ENCODE measurements around the gene KCNQ1. TPM values are rescaled to one million over a fixed set of nuclear protein-coding genes. Genes with fewer than 3 reads are reported as not detected.

KCNQ1 gene
- total RNA-seq, 1 experiment from 2014 or later: not detected

GRCh38 chr11:2867722-2868505 lies 423.1 kb downstream of the KCNQ1 start:
- no peak for DNase-seq
- H3K9me3 ChIP-seq (ENCODE audit: insufficient read depth, low read depth): no peaks in the 10 kb centered on the region
- intact Hi-C loops (cut with micrococcal nuclease; ENCODE audit: unreplicated experiment): no loop called here
- no peaks in the 10 kb centered on the region for H4K20me1 ChIP-seq (ENCODE audit: insufficient read depth)
- no peaks in the 10 kb centered on the region for H3F3A ChIP-seq (ENCODE audit: insufficient read depth, low read depth)
- no peak overlapping the region for H3K27ac ChIP-seq
- ChIA-PET POLR2A (ENCODE audit: unreplicated experiment) (no interaction called here), CTCF (no interaction called here)
- H3K9me2 ChIP-seq (ENCODE audit: insufficient read depth): no peaks in the 10 kb centered on the region
- H2AFZ ChIP-seq: no peak overlapping the region
- no TSS peak for BruUV-seq (replicated peaks)
- TF ChIP-seq CTCF (conservative IDR thresholded peaks at IDR 0.05): no peak
- no peak for TF ChIP-seq EZH2 (IDR thresholded peaks at IDR 0.05; ENCODE audit: low read depth)
- no peak overlapping the region for H3K4me3 ChIP-seq
- H3K36me3 ChIP-seq (ENCODE audit: low read depth): no peaks in the 10 kb centered on the region
- H3K27me3 ChIP-seq (ENCODE audit: insufficient read depth, low read depth): no peaks in the 10 kb centered on the region
- no peak overlapping the region for H3K4me2 ChIP-seq
- no peaks in the 10 kb centered on the region for H3K79me2 ChIP-seq (ENCODE audit: low read depth)
- no peaks in the 10 kb centered on the region for H3K4me1 ChIP-seq (replicated peaks; ENCODE audit: insufficient read depth)

- BruUV-seq (replicated peaks): no TSS peak
- Histone ChIP-seq H2AFZ (no peak overlapping the region), H4K20me1 (ENCODE audit: insufficient read depth) (no peaks in the 10 kb centered on the region), H3K4me1 (replicated peaks; ENCODE audit: insufficient read depth) (no peaks in the 10 kb centered on the region), H3K9me3 (ENCODE audit: insufficient read depth, low read depth) (no peaks in the 10 kb centered on the region), H3K79me2 (ENCODE audit: low read depth) (no peaks in the 10 kb centered on the region), H3K36me3 (ENCODE audit: low read depth) (no peaks in the 10 kb centered on the region), H3K4me3 (no peak overlapping the region), H3K4me2 (no peak overlapping the region), H3K27me3 (ENCODE audit: insufficient read depth, low read depth) (no peaks in the 10 kb centered on the region), H3K9me2 (ENCODE audit: insufficient read depth) (no peaks in the 10 kb centered on the region), H3F3A (ENCODE audit: insufficient read depth, low read depth) (no peaks in the 10 kb centered on the region), H3K27ac (no peak overlapping the region)
- TF ChIP-seq EZH2 (IDR thresholded peaks at IDR 0.05; ENCODE audit: low read depth) (no peak), CTCF (conservative IDR thresholded peaks at IDR 0.05) (no peak)
- intact Hi-C loops (cut with micrococcal nuclease; ENCODE audit: unreplicated experiment): no loop called here
- DNase-seq: no peak
- ChIA-PET POLR2A (ENCODE audit: unreplicated experiment) (no interaction called here), CTCF (no interaction called here)
These were observed 423.8 kb downstream of the KCNQ1 start for GRCh38 chr11:2868506-2869133.

GRCh38 chr11:2869134-2869526 lies 424.3 kb downstream of the KCNQ1 start:
- no TSS peak for BruUV-seq (replicated peaks)
- POLR2A ChIA-PET (ENCODE audit: unreplicated experiment): no interaction called here
- no peaks in the 10 kb centered on the region for H3K79me2 ChIP-seq (ENCODE audit: low read depth)
- no peak overlapping the region for H3K27ac ChIP-seq
- no peaks in the 10 kb centered on the region for H3K9me3 ChIP-seq (ENCODE audit: insufficient read depth, low read depth)
- TF ChIP-seq CTCF (conservative IDR thresholded peaks at IDR 0.05) (no peak), EZH2 (IDR thresholded peaks at IDR 0.05; ENCODE audit: low read depth) (no peak)
- no peaks in the 10 kb centered on the region for H3K27me3 ChIP-seq (ENCODE audit: insufficient read depth, low read depth)
- no peaks in the 10 kb centered on the region for H3F3A ChIP-seq (ENCODE audit: insufficient read depth, low read depth)
- H3K4me1 ChIP-seq (replicated peaks; ENCODE audit: insufficient read depth): no peaks in the 10 kb centered on the region
- no peak overlapping the region for H2AFZ ChIP-seq
- CTCF ChIA-PET: no interaction called here
- intact Hi-C loops (cut with micrococcal nuclease; ENCODE audit: unreplicated experiment): no loop called here
- DNase-seq: no peak
- H3K4me2 ChIP-seq: no peak overlapping the region
- no peaks in the 10 kb centered on the region for H4K20me1 ChIP-seq (ENCODE audit: insufficient read depth)
- H3K36me3 ChIP-seq (ENCODE audit: low read depth): no peaks in the 10 kb centered on the region
- no peak overlapping the region for H3K4me3 ChIP-seq
- H3K9me2 ChIP-seq (ENCODE audit: insufficient read depth): no peaks in the 10 kb centered on the region
